Measurements from ENCODE around the gene ST7L. TPM values are rescaled to one million over a fixed set of nuclear protein-coding genes. Genes with fewer than 3 reads are reported as not detected.
A peak's percentile ranks its signal among the peaks of the same experiment; 100 is the strongest.

Gene ST7L
- total RNA-seq, 1 donor: 29.8 TPM

DNA sequence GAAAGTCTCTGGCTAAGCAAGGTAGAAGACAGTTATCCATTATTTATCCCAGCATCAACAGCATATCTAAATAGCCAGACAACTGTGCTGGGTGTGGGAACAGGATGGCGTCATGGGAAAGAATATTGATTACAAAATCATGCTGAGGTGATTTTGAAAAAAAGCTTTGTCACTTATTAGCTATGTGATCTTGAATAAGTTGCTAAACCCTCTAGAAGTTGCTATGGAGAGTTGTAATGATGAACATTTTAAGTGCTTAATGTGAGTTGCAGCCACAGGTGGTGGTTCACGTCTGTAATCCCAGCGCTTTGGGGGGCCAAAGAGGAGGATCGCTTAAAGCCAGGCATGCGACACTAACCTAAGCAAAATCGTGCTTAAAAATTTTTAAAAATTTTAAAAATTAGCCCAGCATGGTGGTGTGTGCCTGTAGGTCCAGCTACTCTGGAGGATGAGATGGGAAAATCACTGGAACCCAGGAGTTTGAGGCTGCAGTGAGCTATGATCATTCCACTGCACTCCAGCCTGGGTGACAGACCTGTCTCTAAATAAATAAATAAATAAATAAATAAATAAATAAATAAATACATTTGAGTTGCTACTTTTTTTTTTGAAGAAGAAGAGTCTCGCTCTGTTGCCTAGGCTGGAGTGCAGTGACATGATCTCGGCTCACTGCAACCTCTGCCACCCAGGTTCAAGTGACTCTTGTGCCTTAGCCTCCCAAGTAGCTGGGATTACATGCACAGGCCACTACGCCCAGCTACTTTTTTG lies 76.6 kb downstream of the ST7L start:
- no peak for DNase-seq (ENCODE audit: low read depth)
- TF ChIP-seq CTCF (IDR thresholded peaks at IDR 0.05; ENCODE audit: insufficient read depth, low read depth, low read length): no peak

DNA sequence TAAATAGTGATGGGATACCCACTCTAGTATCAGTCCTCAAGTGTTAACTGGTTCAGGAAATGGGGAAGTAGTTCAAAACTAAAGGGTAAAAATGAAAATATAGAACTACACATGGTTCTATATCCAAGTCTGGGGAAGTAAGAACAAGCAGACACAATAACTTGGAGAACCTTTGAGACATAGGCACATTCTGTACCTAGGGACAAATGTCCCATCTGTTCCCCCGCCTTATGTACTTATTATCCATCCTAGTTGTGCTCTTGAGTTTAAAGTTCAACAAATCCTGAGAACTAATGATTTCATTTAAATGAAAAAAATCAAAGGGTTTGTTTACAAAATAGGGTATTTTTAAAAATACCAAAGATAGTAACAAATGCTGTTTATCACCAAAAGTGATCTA lies 77.6 kb downstream of the ST7L start:
- DNase-seq (ENCODE audit: low read depth): no peak
- TF ChIP-seq CTCF (IDR thresholded peaks at IDR 0.05; ENCODE audit: insufficient read depth, low read depth, low read length): no peak

More for the DNA sequence above, 76.6 kb downstream of the ST7L start:
- no peak overlapping the region for H3K4me3 ChIP-seq (ENCODE audit: low read depth, low read length)

DNA sequence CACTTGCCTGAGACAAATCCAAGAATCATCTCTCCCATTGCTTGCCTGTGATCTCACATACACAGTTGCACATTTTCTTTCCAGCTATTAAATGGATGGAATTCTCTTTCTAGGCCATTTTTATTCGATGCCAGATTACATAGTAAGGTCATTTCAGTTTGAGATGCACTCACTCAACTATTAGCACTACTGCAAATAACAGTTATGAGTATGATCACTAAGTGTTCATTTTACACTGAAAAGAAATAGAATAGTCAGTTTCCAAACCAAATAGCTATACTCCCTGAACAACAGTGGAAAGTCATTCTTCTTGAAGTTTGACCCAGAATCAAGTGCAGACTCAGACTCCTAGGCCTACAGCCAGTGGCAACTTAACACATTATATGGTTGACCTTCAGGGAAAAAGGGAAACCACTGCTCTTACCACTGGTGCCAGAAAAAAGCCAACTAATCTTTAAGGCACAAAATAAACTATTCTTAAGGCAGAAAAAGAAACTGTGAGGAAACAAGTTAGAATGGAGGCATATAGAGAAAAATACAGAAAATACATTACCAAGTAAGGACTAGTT lies 78.6 kb downstream of the ST7L start:
- H3K4me3 ChIP-seq (ENCODE audit: low read depth, low read length): no peak overlapping the region
- TF ChIP-seq CTCF (IDR thresholded peaks at IDR 0.05; ENCODE audit: insufficient read depth, low read depth, low read length): no peak
- DNase-seq (ENCODE audit: low read depth): no peak

More for the DNA sequence above, 77.6 kb downstream of the ST7L start:
- H3K4me3 ChIP-seq (ENCODE audit: low read depth, low read length): no peak overlapping the region

DNA sequence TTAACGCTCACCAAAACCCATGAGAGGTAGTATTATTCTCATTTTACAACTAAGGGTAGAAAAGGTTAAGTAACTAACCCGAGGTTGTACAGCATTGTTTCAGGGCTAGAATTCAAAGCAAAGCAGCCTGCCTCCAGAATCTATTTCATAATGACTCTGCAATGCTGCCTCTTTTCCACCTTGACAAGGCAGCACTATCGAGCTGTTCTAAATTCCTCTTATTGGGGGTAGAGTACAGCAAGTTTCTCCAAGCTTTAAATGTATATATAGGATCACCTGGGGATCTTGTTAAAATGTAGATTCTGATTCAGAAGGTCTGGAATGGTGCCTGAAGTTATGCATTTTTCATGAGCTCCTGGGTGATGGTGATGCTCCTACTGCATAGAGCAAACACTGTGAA lies 80.1 kb downstream of the ST7L start:
- TF ChIP-seq CTCF (IDR thresholded peaks at IDR 0.05; ENCODE audit: insufficient read depth, low read depth, low read length): no peak
- H3K4me3 ChIP-seq (ENCODE audit: low read depth, low read length): no peak overlapping the region
- no peak for DNase-seq (ENCODE audit: low read depth)

GRCh38 chr1:112537456-112537855 lies 81.5 kb downstream of the ST7L start:
- no peak for TF ChIP-seq CTCF (IDR thresholded peaks at IDR 0.05; ENCODE audit: insufficient read depth, low read depth, low read length)
- H3K4me3 ChIP-seq (ENCODE audit: low read depth, low read length): no peak overlapping the region
- no peak for DNase-seq (ENCODE audit: low read depth)

DNA sequence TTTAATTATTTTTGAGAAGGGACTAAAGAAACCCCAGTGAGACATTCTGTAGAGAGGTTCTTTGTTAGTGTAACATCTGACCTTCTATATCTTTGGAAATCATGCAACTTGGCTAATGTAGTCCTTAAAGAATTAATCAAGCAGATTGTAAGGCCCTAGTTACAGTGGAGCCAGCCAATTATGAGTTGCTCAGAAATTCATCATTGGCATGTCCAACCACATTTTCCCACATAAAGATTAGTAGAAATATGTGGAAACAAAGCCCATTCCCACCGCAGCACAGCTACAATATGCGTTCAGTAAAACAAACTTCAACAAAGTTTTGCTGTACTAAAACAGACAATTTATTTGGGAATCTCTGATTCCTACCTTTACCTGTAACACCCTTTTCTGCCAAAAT lies 82.4 kb downstream of the ST7L start:
- no peak for TF ChIP-seq CTCF (IDR thresholded peaks at IDR 0.05; ENCODE audit: insufficient read depth, low read depth, low read length)
- DNase-seq (ENCODE audit: low read depth): peak; percentile 75
- H3K4me3 ChIP-seq (ENCODE audit: low read depth, low read length): no peak overlapping the region
